D721Med (cell line): ENCODE results near the gene OASL.

Experiments used
- DNase-seq: peaks from one replicate; pipeline ENCODE4 v3.0.0; 2011; ENCODE audit warnings: low spot score; ENCODE audit not compliant: insufficient read length
- FAIRE-seq: peaks from 2 replicates; lab custom pipeline; 2011; peaks lifted over from hg19 to GRCh38; lab: Jason Lieb, UNC
- TF ChIP-seq, protein P1 (sequence below): IDR thresholded peaks from 2 replicates; pipeline ENCODE4 v1.5.1; 2012; ENCODE audit warnings: mild to moderate bottlenecking, control low read depth; ENCODE audit not compliant: insufficient read depth; ENCODE audit errors: missing control alignments

OASL gene

DNA sequence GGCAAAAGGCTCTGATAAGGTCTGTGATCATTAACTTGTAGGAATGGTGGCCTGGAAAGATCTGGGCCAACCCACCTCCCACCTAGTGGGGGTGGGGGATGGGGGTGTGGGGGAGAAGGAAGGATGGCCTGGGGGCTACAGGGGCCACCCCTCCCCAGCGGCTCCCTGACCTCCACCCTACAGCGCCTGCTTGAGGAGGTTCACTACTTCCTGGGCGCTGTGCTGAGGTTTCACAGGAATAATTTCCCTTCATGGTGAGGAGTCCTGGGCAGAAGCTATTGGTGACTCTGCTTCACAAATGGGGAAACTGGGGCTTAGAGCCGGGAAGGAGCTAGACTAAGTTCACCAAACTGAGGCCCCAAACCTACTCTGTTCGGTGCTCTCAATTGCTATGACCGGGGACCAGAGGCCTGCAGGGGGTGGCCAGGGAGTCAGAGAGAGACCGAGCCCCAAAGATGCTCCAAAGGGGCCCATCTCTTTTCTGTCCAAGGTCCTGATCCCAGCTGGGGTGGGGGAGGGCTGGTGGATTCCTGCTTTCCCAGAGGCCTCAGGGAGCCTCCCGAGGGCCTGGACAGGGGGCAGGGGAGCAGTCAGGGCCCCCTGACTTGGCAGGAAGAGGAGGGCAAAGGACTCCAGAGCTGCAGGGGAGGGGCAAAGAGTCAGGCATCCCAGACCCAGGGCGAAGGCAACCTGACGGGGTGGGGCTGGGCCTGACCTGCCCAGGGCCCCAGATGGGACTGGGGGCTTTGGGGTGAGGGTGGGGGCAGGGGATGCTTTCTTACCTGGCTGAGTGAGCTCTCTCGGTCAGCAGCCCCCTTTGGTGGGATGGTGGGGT lies 59.0 kb downstream of the OASL start:
- FAIRE-seq, result no peak
- TF ChIP-seq, protein P1, sequence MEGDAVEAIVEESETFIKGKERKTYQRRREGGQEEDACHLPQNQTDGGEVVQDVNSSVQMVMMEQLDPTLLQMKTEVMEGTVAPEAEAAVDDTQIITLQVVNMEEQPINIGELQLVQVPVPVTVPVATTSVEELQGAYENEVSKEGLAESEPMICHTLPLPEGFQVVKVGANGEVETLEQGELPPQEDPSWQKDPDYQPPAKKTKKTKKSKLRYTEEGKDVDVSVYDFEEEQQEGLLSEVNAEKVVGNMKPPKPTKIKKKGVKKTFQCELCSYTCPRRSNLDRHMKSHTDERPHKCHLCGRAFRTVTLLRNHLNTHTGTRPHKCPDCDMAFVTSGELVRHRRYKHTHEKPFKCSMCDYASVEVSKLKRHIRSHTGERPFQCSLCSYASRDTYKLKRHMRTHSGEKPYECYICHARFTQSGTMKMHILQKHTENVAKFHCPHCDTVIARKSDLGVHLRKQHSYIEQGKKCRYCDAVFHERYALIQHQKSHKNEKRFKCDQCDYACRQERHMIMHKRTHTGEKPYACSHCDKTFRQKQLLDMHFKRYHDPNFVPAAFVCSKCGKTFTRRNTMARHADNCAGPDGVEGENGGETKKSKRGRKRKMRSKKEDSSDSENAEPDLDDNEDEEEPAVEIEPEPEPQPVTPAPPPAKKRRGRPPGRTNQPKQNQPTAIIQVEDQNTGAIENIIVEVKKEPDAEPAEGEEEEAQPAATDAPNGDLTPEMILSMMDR, result no peak
- no peak for DNase-seq

DNA sequence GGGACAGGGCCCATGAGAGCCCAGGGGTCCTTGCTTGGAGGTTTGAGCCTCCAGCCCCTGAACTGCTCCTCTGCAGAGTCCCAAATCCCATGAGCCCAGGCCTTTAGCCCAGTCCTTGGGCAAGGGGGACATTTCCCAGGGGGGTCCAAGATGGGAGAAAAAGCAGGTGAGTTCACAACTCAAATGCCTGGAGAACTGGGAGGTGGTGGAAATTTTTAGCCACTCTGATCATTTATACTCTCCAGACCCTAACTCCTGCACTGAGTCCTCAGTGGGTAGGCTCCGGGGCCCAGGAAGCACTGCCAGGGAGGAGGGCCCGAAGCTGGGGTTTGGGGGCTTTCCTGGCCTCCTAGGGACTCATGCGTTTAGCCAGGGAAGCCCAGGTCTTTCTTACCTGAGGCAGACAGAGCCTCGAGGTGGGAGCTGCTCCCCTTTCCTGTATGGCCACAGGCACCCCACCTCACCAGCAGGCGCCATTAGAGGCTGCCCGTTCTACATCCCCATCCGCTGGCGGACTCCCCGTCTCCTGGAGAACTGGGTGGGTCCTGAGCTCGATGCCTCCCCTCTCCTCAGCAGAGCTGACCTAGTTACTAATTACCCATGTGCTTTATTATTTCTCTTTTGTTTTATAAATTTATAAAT lies 59.7 kb downstream of the OASL start:
- no peak for FAIRE-seq
- TF ChIP-seq, protein P1, result no peak
- no peak for DNase-seq

DNA sequence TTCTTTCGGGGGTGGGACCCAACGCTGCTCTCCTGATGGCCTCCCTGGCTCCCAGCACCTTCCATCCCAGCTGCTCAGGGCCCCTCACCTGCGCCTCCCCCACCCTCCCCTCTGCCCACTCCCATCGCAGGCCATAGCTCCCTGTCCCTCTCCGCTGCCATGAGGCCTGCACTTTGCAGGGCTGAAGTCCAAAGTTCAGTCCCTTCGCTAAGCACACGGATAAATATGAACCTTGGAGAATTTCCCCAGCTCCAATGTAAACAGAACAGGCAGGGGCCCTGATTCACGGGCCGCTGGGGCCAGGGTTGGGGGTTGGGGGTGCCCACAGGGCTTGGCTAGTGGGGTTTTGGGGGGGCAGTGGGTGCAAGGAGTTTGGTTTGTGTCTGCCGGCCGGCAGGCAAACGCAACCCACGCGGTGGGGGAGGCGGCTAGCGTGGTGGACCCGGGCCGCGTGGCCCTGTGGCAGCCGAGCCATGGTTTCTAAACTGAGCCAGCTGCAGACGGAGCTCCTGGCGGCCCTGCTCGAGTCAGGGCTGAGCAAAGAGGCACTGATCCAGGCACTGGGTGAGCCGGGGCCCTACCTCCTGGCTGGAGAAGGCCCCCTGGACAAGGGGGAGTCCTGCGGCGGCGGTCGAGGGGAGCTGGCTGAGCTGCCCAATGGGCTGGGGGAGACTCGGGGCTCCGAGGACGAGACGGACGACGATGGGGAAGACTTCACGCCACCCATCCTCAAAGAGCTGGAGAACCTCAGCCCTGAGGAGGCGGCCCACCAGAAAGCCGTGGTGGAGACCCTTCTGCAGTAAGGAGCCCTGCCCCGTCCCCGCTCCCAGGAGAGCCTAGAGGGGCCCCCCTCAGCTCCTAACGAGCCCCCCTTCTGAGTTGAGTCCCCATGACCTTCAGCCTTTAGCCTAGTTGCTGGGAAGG lies 60.5 kb downstream of the OASL start, which contains the start of gene HNF1A:
HNF1A (plus strand) TSS at position 248 of the 924 bp plus-strand sequence; CDS start at position 474, 226 bp downstream.
- TF ChIP-seq, protein P1, result no peak
- DNase-seq, result no peak
- FAIRE-seq, result no peak

DNA sequence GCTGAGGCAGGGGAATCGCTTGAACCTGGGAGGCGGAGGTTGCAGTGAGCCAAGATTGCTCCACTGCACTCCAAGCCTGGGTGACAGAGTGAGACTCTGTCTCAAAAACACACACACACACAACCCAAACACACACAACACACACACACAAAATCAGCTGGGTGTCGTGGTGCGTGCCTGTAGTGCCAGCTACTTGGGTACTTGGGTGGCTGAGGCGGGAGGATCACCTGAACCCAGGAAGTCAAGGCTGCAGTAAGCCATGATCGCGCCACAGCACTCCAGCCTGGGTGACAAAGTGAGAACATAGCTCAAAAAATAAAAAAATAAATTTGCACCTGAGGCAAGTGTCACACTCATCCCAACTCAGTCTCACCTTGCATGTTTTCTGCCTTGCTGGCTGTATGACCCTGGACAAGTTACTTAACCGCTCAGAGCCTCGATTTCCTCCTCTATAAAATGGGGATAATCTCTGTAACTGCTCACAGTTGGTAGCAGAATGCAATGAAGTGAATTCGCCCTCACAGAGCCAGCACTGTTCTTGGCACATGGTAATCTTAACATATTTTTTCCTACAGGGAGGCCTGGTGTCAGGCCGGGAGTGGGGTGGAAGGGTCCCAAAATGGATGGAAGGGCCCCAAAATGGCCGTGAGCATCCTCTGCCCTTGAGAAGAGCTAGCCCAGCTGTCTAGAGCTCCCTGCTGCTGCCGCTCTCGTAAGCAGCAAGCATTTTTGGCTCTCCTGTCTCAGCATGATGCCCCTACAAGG lies 61.3 kb downstream of the OASL start:
- TF ChIP-seq, protein P1, result no peak
- DNase-seq (no peak), FAIRE-seq (no peak)

DNA sequence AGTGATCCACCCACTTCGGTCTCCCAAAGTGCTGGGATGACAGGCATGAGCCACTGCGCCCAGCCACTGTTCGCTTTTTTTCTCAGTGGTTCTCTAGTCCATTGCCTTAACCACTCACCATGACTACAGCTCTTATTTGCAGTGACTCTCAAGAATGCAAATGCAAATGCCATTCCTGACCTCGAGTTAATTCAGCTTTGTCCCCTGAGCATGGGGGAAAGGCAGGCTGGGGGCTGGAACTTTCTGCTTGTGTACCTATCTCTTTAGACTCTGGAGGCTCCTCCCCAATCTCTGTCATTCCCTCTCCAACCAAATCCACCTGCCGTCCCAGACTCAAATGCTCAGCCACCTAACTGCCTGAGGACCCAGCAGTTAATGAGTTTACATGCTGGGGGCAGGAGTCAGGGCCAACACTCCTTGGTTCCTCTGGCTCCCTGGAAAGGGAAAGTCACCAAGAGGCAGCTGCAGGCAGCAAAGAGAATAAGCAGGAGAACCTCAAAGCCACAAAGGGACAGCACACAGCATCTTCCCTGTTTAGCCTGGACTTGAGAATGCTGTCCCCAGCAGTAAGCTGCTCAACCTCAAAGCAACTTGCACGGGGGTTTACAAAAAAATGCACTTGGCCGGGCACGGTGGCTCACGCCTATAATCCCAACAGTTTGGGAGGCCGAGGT lies 66.0 kb downstream of the OASL start:
- TF ChIP-seq, protein P1, result no peak
- DNase-seq (no peak), FAIRE-seq (no peak)
